ENCODE measurements around the gene METTL1. TPM values are rescaled to one million over a fixed set of nuclear protein-coding genes. Genes with fewer than 3 reads are reported as not detected.
"Not testable (repeated sequence)": the region's sequence is repeated elsewhere in the genome, so short reads cannot be mapped to it uniquely, and the experiment has no call there.

METTL1 gene
- total RNA-seq, result 10 to 100 TPM; 10.1 to 15.3 (median 10.6) TPM
- long read RNA-seq, donor 1, transcript METTL1-202 (6 exons, 2,066 nt), result major isoform, 6 of 7 reads
- long read RNA-seq, donor 1, partial matches to known transcripts, result 0 of 7 reads
- long read RNA-seq, donor 1, other reads (novel, unspliced or antisense), result 1 of 7 reads
- long read RNA-seq, donor 2, transcript METTL1-202 (6 exons, 2,066 nt), result major isoform, 8 of 12 reads
- long read RNA-seq, donor 2, partial matches to known transcripts, result 2 of 12 reads
- long read RNA-seq, donor 2, other reads (novel, unspliced or antisense), result 1 of 12 reads

GRCh38 chr12:57771873-57772428, at the start of gene METTL1:
Gene METTL1, minus strand, starts transcription at chr12:57772105. Its CDS starts 22 bp downstream, at chr12:57772083.
- DNase-seq (peak; percentile 95 to 97 (median 97)), ATAC-seq (peak; percentile 96)

GRCh38 chr12:57821015-57821414, 49.1 kb upstream of the METTL1 start:
- intact Hi-C loops (cut with DNase I, micrococcal nuclease); DNase-seq; H3K9me3 ChIP-seq; ATAC-seq; H3K4me3 ChIP-seq: not testable (repeated sequence)
- Histone ChIP-seq H3K36me3 (ENCODE audit: low read depth) (peaks cover 23% of the 10 kb centered on the region), H3K4me1 (ENCODE audit: low read depth) (peaks cover 16% of the 10 kb centered on the region)

More at GRCh38 chr12:57771873-57772428, at the start of gene METTL1:
- Histone ChIP-seq H3K9me3 (no peaks in the 10 kb centered on the region), H3K36me3 (ENCODE audit: low read depth) (no peaks in the 10 kb centered on the region), H3K4me1 (ENCODE audit: low read depth) (peaks cover 16% of the 10 kb centered on the region), H3K4me3 (peak within 1 kb of the TSS; percentile 50)
- TF ChIP-seq CTCF (IDR thresholded peaks at IDR 0.05), result no peak
- intact Hi-C loops (cut with DNase I, micrococcal nuclease), result no loop called here

- ATAC-seq; H3K9me3 ChIP-seq; DNase-seq; intact Hi-C loops (cut with DNase I, micrococcal nuclease); H3K4me3 ChIP-seq: not testable (repeated sequence)
- peaks cover 16% of the 10 kb centered on the region for H3K4me1 ChIP-seq (ENCODE audit: low read depth)
- H3K36me3 ChIP-seq (ENCODE audit: low read depth), result peaks cover 23% of the 10 kb centered on the region
These were observed 48.2 kb upstream of the METTL1 start for GRCh38 chr12:57820119-57820518.

- H3K36me3 ChIP-seq (ENCODE audit: low read depth); ATAC-seq; intact Hi-C loops (cut with DNase I, micrococcal nuclease); H3K4me3 ChIP-seq; DNase-seq; H3K9me3 ChIP-seq: not testable (repeated sequence)
- peaks cover 16% of the 10 kb centered on the region for H3K4me1 ChIP-seq (ENCODE audit: low read depth)
These were observed 46.1 kb upstream of the METTL1 start for GRCh38 chr12:57817990-57818331.

GRCh38 chr12:57817261-57817989, 45.5 kb upstream of the METTL1 start:
- no peak overlapping the region for H3K4me3 ChIP-seq
- intact Hi-C loops (cut with DNase I, micrococcal nuclease), result no loop called here
- peaks cover 16% of the 10 kb centered on the region for H3K4me1 ChIP-seq (ENCODE audit: low read depth)
- TF ChIP-seq CTCF (IDR thresholded peaks at IDR 0.05), result no peak
- no peak for DNase-seq
- H3K36me3 ChIP-seq (ENCODE audit: low read depth), result peaks cover 2% of the 10 kb centered on the region
- ATAC-seq, result peak; percentile 67
- H3K9me3 ChIP-seq, result no peaks in the 10 kb centered on the region

- H3K4me1 ChIP-seq (ENCODE audit: low read depth), result peaks cover 16% of the 10 kb centered on the region
- no peaks in the 10 kb centered on the region for H3K9me3 ChIP-seq
- no peaks in the 10 kb centered on the region for H3K36me3 ChIP-seq (ENCODE audit: low read depth)
- DNase-seq (no peak), ATAC-seq (peak; percentile 70)
- TF ChIP-seq CTCF (IDR thresholded peaks at IDR 0.05), result no peak
- intact Hi-C loops (cut with DNase I, micrococcal nuclease), result no loop called here
- H3K4me3 ChIP-seq, result no peak overlapping the region
These were observed 44.9 kb upstream of the METTL1 start for GRCh38 chr12:57816855-57817151.
